ENCODE results near the gene SGK1.
"Not testable (repeated sequence)": the region's sequence is repeated elsewhere in the genome, so short reads cannot be mapped to it uniquely, and the experiment has no call there.

The SGK1 gene

GRCh38 chr6:134249759-134250602 lies 67.9 kb downstream of the SGK1 start:
- FAIRE-seq = no peak

- FAIRE-seq = no peak
These were observed 68.6 kb downstream of the SGK1 start for GRCh38 chr6:134249239-134249758.

DNA sequence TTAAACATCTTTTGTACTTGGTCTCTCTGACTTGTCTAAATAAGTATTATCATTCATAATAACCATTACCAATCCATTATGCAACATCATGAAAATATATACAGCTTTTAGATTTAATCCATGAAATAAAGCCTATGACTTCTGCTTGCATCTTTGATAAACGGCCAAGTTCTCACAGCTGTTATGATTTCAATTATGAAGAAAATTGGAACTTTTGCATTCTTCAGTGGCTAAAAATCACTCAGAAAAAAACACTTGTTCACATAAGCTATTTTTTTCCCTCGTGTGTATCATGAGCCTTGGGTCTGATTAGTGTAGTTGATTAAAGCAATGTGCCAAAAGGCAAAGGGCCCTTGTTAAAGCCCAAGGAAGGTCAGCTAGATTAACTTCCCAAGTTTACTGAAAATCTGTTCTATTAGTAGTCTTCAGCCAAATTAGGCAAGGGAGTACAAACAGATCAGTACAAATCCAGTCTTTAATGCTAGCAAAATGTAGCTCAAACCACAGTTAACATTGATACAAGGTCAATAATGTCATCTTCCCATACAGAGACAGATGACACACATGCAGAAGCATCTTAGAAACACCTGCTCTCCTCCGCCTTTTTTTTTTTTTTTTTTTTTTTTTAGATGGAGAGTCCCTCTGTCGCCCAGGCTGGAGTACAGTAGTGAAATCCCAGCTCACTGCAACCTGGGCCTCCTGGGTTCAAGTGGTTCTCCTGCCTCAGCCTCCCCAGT lies 69.9 kb downstream of the SGK1 start:
- FAIRE-seq = no peak

- no peak for FAIRE-seq
These were observed 70.6 kb downstream of the SGK1 start for GRCh38 chr6:134247231-134247833.

DNA sequence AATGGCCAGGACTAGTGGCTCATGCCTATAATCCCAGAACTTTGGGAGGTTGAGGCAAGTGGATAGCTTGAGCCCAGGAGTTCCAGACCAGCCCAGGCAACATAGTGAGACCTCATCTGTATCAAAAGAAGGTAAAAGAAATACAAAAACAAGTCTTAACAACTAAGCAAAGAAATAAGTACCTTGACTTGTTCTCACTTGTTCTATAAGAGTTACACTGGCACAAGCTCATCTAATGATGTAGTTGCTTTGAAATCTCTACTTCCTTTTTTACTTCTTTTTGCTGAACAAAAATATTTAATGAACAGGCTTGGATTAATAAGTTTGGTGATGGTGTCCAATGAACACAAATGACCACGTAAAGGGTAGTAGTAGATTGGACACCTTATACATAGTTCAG lies 72.2 kb downstream of the SGK1 start:
- FAIRE-seq = no peak

DNA sequence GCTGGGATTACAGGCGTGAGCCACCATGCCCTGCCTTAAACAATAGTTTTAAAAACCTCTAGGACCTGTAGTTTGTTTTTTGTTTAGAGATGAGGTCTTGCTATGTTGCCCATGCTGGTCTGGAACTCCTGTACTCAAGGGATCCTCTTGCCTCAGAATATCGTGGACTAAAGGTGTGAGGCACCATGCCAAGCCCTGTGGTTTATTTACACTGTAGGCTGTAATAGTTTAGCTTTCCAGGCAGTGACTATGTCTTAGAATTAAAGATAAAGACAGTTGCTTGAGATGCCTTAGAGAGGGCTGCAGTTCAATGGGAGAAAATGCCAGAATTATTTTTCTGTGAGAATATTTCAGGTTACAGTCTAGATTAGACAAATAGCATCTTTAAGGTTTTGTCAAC lies 72.9 kb downstream of the SGK1 start:
- FAIRE-seq = no peak

DNA sequence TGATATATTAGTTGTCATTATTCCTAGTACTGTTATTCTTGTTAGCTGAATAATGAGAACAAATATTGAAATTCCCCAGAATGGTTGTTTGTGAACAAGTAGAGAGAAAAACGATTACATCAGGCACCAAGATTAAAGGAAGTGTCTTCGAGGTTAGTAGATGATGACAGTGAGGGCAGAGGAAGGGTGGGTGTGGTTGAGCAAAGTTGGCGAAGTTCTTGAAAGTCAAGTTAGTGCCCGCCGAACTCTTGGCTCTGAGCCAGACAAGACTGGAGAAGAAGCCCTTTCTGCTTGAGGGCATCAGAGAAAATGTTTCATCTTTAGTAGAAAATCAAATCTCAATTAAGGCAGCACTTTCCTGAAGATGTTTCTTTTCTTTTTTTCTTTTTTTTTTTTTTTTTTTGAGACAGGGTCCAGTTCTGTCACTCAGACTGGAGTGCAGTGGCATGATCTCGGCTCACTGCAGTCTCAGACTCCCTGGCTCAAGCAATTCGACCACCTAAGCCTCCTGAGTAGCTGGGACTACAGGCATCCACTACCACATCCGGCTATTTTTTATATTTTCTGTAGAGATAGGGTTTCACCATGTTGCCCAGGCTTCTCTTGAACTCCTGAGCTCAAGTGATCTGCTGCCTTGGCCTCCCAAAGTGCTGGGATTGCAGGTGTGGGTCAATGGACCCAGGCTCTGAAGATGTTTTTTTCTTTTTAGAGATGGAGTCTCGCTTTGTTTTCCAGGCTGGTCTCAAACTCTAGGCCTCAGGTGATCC lies 77.1 kb downstream of the SGK1 start:
- FAIRE-seq = no peak

DNA sequence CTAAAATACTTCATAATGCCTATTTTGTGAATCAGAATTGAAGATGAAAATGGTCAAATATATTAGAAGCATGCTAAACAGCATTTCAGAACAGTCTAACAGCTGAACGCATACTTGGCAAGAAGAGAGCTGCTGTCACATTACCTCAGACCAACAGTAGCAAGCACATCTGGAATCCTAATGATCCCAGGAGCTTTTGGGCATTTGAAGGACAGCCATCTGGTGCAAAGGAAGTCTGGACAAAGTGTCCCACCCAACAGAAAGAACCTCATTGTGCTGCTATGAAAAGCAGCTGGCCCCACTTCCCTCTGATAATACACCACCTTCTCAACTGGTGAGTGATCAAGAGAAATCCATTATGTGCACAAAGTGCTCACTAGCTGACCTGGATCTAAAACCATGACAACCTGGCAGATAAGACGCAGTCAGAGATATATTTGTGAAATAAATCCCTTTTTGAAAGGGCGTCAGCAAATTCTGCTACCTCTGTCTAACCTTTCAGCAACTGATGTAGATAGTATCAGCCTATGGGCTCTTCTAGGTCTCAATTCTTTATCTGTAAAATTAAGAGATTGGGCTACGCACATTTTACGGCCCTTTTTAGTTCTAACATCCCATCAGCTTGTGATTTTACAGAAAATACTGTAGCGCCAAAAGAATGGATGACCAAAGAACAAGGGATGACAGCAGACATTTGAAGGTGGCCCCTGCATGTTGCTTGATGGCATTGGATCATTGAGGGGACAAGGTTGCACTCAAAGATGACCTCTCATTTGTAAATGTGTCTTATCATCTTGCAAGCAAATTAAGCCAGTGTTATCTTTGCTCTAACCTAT lies 78.7 kb downstream of the SGK1 start:
- FAIRE-seq = no peak

DNA sequence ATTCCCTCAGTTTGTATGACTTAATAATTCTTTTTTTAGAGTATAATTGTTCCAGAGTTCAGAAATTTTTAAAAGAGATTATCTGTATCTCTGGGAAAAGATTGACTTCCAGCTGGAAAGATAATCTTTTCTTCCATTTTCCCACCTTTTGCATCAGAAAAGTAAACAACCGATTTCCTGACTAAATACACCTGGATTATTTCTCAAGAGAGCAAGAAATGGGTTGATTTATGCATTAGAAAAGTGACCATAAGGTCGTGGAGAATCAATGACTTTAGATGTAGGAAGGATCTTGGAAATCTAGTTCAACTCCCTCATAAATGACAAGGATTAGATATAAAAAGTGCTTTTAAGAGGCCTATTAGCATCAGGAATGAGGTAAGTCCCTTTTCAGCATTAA lies 79.9 kb downstream of the SGK1 start:
- FAIRE-seq = no peak

GRCh38 chr6:134235937-134236751 lies 81.8 kb downstream of the SGK1 start:
- no peak for FAIRE-seq

- FAIRE-seq = not testable (repeated sequence)
These were observed 82.6 kb downstream of the SGK1 start for GRCh38 chr6:134235334-134235733.

DNA sequence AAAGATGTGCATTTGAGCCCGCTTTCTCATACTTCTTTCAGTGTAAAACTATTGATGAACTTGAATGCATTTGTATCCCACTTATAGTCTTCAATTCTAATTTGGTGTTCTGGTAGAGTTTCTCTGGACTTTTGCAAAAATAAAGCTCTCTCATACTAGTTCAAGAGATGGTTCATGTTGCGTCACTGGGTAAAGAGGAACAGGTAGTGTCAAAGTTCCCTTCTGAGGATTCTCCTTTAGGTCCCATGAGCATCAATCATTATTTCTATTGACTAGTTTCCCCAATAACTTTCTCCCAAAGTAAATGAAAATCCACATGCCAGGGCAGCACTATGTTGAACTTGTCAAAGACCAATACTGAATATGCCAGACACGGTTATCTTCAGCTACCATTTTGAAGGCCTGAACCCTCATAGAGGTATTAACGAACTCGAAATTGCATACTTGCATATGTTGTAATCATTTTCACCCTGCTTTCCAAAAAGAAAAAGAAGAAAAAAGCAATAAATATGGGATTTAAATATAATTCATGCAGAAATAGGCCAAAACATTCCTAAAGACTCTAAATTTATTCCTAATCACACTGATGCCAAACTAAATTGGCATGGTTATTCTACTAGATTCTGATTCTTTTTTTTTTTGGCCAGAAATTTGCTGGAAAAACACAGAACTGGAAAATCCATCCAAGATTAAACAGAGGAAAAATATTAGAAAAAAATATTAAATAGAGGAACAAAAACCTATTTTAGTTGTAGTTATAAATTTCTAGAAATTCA lies 84.5 kb downstream of the SGK1 start:
- no peak for FAIRE-seq

GRCh38 chr6:134230940-134231339 lies 87.0 kb downstream of the SGK1 start:
- no peak for FAIRE-seq

DNA sequence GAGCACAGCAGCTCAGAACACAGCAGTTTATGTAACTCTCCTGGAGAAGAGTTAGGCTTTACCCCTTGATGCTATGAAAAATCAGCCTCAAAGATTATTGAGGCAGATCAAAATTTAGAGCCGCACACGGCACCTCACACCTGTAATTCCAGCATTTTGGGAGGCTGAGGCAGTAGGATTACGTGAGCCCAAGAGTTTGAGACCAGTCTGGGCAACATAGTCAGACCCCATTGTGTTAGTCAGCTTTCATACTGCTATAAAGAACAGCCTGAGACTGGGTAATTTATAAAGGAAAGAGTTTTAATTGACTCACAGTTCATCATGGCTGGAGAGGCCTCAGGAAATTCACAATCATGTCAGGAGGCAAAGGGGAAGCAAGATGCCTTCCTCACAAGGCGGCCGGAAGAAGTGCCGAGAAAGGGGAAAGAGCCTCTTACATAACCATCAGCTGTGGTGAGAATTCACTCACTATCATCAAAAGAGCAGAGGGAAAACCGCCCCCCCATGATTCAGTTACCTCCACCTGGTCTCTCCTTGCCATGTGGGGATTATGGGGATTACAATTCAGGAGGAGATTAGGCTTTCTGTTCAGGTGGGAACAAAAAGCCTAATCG lies 87.7 kb downstream of the SGK1 start:
- no peak for FAIRE-seq

GRCh38 chr6:134229520-134229919 lies 88.4 kb downstream of the SGK1 start:
- FAIRE-seq = no peak

- FAIRE-seq = no peak
These were observed 94.0 kb downstream of the SGK1 start for GRCh38 chr6:134223796-134224420.

DNA sequence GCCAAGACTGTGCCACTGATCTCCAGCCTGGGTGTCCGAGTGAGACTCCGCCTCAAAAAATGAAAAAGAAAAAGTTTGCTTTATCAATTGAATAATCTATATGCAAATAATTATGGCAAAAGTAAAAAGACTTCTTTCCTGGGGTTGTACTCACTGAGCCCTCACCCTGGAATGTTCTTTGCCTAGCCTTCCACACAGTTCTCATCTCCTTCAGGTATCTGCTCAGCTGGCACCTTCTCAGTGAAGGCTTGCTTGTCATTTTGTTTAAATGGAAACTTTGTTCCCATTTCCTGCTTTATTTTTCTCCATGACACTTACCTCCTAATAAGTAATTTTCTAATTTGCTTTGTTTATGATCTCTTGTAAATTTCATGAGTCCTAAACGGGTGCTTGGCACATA lies 96.7 kb downstream of the SGK1 start:
- FAIRE-seq = no peak

GRCh38 chr6:134217798-134218140 lies 100.1 kb downstream of the SGK1 start:
- FAIRE-seq = no peak

DNA sequence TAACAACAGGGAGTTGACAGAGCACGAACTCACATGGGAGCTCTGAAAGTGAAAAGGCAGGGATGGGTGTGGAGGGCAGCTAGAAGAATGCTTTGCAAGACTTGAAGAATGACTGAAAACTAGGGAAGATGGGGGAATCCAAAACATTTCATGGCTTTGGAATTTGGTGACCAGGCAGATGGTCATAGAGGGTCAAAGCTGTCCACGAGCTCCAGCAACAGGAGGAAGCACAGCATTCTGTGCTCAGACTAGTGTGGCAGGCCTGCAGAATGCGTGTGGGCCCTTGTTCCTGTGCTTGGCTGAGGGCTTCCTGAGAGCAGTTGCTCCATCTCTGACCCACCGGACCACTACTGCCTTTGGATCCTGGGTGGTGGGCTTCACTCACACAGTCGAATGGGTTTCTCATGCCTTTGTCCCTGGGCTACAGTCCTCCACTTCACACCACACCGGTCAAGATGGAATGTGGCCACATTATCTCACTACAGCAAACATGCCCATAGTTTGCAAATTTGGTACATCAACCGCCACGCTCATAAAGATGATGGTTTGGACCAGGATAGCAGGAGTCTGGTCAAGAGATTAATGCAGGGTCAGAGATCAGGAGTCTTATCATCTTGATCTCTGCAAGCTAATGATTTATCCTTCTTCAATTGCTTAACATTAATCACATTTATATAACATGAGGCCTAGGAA lies 100.7 kb downstream of the SGK1 start:
- no peak for FAIRE-seq
